NCI-H2227 (cell line): ENCODE results near the gene SENP7.
"Not testable (repeated sequence)": the region's sequence is repeated elsewhere in the genome, so short reads cannot be mapped to it uniquely, and the experiment has no call there.

Experiments used
- DNase-seq: peaks from one replicate; lab custom pipeline; 2025; ENCODE audit not compliant: unreplicated experiment; lab: John Stamatoyannopoulos, UW

Gene SENP7

GRCh38 chr3:101329016-101329673 lies 183.9 kb downstream of the SENP7 start:
- no peak for DNase-seq

GRCh38 chr3:101325393-101326134 lies 187.4 kb downstream of the SENP7 start:
- no peak for DNase-seq

- DNase-seq: no peak
Observed at GRCh38 chr3:101320475-101320874, 192.5 kb downstream of the SENP7 start, which contains the start of gene IMPG2. Gene IMPG2, minus strand, starts transcription at chr3:101320575. Its CDS starts 203 bp downstream, at chr3:101320372.

- no peak for DNase-seq
Observed at GRCh38 chr3:101319531-101319930, 193.5 kb downstream of the SENP7 start.

GRCh38 chr3:101312545-101312944 lies 200.5 kb downstream of the SENP7 start:
- no peak for DNase-seq

GRCh38 chr3:101311676-101312075 lies 201.3 kb downstream of the SENP7 start:
- no peak for DNase-seq

GRCh38 chr3:101310978-101311375 lies 202.0 kb downstream of the SENP7 start:
- no peak for DNase-seq

GRCh38 chr3:101308147-101308772 lies 204.8 kb downstream of the SENP7 start:
- DNase-seq: not testable (repeated sequence)

- DNase-seq: no peak
Observed at GRCh38 chr3:101303836-101304235, 209.2 kb downstream of the SENP7 start.

GRCh38 chr3:101303089-101303731 lies 209.8 kb downstream of the SENP7 start:
- DNase-seq: no peak

GRCh38 chr3:101300073-101300472 lies 212.9 kb downstream of the SENP7 start:
- DNase-seq: no peak

- DNase-seq: no peak
Observed at GRCh38 chr3:101292027-101292426, 221.0 kb downstream of the SENP7 start.

GRCh38 chr3:101288294-101288693 lies 224.7 kb downstream of the SENP7 start:
- DNase-seq: no peak

GRCh38 chr3:101284757-101285156 lies 228.3 kb downstream of the SENP7 start:
- no peak for DNase-seq

- DNase-seq: no peak
Observed at GRCh38 chr3:101281521-101282030, 231.4 kb downstream of the SENP7 start.

GRCh38 chr3:101279765-101280385 lies 233.1 kb downstream of the SENP7 start:
- DNase-seq: no peak

GRCh38 chr3:101279162-101279561 lies 233.8 kb downstream of the SENP7 start:
- DNase-seq: no peak

GRCh38 chr3:101278727-101279126 lies 234.3 kb downstream of the SENP7 start:
- no peak for DNase-seq
